Large intestine (tissue), 3 donors: ENCODE measurements around the gene OR5W2. TPM values are rescaled to one million over a fixed set of nuclear protein-coding genes. Genes with fewer than 3 reads are reported as not detected.
"Not testable (repeated sequence)": the region's sequence is repeated elsewhere in the genome, so short reads cannot be mapped to it uniquely, and the experiment has no call there.

Experiments used
- DNase-seq, 2 donors: peaks; one replicate each; pipeline versions ENCODE4 v3.0.0 to v3.0.0-alpha.2; 2013
- H3K27ac ChIP-seq: one replicate; pipeline ENCODE4 v1.5.1; 2013; ENCODE audit warnings: low read length
- H3K27me3 ChIP-seq: 2 replicates; pipeline ENCODE4 v1.6.1; 2013; ENCODE audit warnings: low read length; ENCODE audit not compliant: control insufficient read depth, insufficient read depth
- H3K36me3 ChIP-seq: 2 replicates; pipeline ENCODE4 v1.6.1; 2013; ENCODE audit warnings: low read length; ENCODE audit not compliant: control insufficient read depth, insufficient read depth
- H3K4me1 ChIP-seq: one replicate; pipeline ENCODE4 v1.6.1; 2013; ENCODE audit warnings: low read length; ENCODE audit not compliant: control insufficient read depth, insufficient read depth
- H3K4me3 ChIP-seq: one replicate; pipeline ENCODE4 v1.5.1; 2013; ENCODE audit warnings: low read length
- H3K9me3 ChIP-seq: one replicate; pipeline ENCODE4 v1.6.1; 2013; ENCODE audit warnings: mild to moderate bottlenecking, low read depth, low read length, moderate library complexity; ENCODE audit not compliant: control insufficient read depth
- WGBS: methylation state at CpG from one replicate; pipeline ENCODE4 v1.1.5; 2013; ENCODE audit warnings: low lambda C conversion rate; ENCODE audit not compliant: insufficient coverage; 5-methylcytosine and 5-hydroxymethylcytosine counted together
- polyA plus RNA-seq: library from polyadenylated mRNA; unstranded; fragments of 120-200 nt; gene quantifications from one replicate; pipeline ENCODE4 v1.2.1, GENCODE V29; 2013

OR5W2 gene
- polyA plus RNA-seq, 1 donor, result not detected

GRCh38 chr11:55873146-55873545, 41.2 kb downstream of the OR5W2 start:
- H3K4me3 ChIP-seq, H3K27me3 ChIP-seq, DNase-seq, H3K27ac ChIP-seq, H3K36me3 ChIP-seq, H3K4me1 ChIP-seq: not testable (repeated sequence)
- WGBS, result no CpG with 5 or more reads among the region's 34 CpGs
- peaks cover 11% of the 10 kb centered on the region for H3K9me3 ChIP-seq

- not testable (repeated sequence) for H3K4me3 ChIP-seq, DNase-seq, H3K27me3 ChIP-seq, H3K27ac ChIP-seq, H3K4me1 ChIP-seq, H3K36me3 ChIP-seq
- WGBS, result no CpG with 5 or more reads among the region's 33 CpGs
- H3K9me3 ChIP-seq, result peaks cover 11% of the 10 kb centered on the region
These were observed 41.7 kb downstream of the OR5W2 start for GRCh38 chr11:55872731-55873130.

GRCh38 chr11:55867354-55867753, 47.0 kb downstream of the OR5W2 start:
- not testable (repeated sequence) for DNase-seq, H3K9me3 ChIP-seq, H3K4me3 ChIP-seq, H3K4me1 ChIP-seq, H3K27ac ChIP-seq, H3K27me3 ChIP-seq, H3K36me3 ChIP-seq
- WGBS, result 80% methylated on average over 1 of the region's 4 CpGs

Other genes with a start within 250 kb of the OR5W2 start
- not detected for gene OR5D13, start 141.1 kb downstream of the OR5W2 start, polyA plus RNA-seq
- not detected for gene OR5D14, start 119.0 kb downstream of the OR5W2 start, polyA plus RNA-seq
- gene OR5L1, start 103.2 kb downstream of the OR5W2 start, polyA plus RNA-seq, result not detected
- not detected for gene OR5D18, start 95.0 kb downstream of the OR5W2 start, polyA plus RNA-seq
- gene OR5L2, start 87.4 kb downstream of the OR5W2 start, polyA plus RNA-seq, result not detected
- gene OR5D16, start 75.8 kb downstream of the OR5W2 start, polyA plus RNA-seq, result not detected
- gene TRIM51, start 31.3 kb downstream of the OR5W2 start, polyA plus RNA-seq, result not detected
- not detected for gene OR5I1, start 21.8 kb upstream of the OR5W2 start, polyA plus RNA-seq
- gene OR10AG1, start 55.4 kb upstream of the OR5W2 start, polyA plus RNA-seq, result not detected
- gene OR5F1, start 80.0 kb upstream of the OR5W2 start, polyA plus RNA-seq, result not detected
- gene OR5AS1, start 113.1 kb upstream of the OR5W2 start, polyA plus RNA-seq, result not detected
- gene OR8I2, start 178.7 kb upstream of the OR5W2 start, polyA plus RNA-seq, result not detected
- gene OR8H2, start 189.1 kb upstream of the OR5W2 start, polyA plus RNA-seq, result not detected
- gene OR8H3, start 207.8 kb upstream of the OR5W2 start, polyA plus RNA-seq, result not detected
- gene OR8J3, start 225.6 kb upstream of the OR5W2 start, polyA plus RNA-seq, result not detected
- gene OR8K5, start 245.7 kb upstream of the OR5W2 start, polyA plus RNA-seq, result not detected